RPMI8226 (cell line): Measurements from ENCODE around the gene ADGRD1.
"Not testable (repeated sequence)": the region's sequence is repeated elsewhere in the genome, so short reads cannot be mapped to it uniquely, and the experiment has no call there.

ENCODE experiments used
- DNase-seq: peaks from one replicate; pipeline ENCODE4 v3.0.0-alpha.2; 2015

ADGRD1 gene

DNA sequence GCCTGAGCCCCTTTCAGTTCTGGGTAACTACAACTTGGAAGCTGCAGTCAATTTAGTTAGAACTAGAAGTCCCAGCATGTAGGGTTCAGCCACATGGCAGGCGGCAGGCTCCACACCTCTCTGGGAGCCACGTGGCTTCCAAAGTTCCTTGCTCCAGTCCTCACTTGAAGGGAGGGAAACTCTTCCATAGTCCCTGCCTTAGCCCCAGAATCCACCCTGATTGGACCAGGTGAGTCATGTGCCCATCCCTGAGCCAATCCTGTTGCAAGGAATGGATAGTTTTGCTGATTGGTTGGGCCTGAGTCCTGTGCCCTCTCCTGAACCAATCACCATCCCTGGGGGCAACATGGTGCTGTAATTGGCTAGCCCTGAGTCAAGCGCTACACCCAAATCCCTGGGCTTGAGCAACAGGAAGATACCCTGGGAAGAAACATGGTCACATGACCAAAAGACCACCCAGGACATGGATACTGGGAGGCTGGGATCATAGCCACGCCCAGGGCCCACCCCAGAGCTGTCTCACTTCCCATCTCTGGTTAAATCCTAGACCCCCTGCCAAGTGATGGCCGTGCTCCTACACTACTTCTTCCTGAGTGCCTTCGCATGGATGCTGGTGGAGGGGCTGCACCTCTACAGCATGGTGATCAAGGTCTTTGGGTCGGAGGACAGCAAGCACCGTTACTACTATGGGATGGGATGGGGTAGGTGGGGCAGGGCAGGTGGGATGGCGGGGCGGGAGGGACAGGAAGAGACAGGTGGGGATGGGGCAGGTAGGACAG lies 154.7 kb downstream of the ADGRD1 start:
- no peak for DNase-seq

GRCh38 chr12:131111446-131111845 lies 157.7 kb downstream of the ADGRD1 start:
- no peak for DNase-seq

DNA sequence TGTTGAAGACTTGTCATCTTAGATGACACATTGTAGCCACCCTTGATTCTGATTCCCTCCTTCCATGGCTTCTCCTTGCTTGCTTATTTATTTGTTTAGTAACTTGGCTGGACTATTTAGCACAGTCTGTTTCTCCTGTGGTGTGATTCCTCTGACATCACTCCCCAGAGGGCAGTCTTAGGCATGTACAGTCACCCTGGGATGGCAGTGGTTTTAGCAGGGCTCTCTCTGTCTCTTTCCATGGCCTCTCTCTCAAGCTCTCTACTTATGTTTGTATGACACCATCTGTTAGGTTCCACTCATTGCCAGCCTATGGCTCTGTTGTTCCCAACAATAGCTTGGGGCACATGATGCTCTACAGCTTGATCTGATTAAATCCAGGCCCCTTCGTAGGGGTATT lies 158.3 kb downstream of the ADGRD1 start:
- no peak for DNase-seq

DNA sequence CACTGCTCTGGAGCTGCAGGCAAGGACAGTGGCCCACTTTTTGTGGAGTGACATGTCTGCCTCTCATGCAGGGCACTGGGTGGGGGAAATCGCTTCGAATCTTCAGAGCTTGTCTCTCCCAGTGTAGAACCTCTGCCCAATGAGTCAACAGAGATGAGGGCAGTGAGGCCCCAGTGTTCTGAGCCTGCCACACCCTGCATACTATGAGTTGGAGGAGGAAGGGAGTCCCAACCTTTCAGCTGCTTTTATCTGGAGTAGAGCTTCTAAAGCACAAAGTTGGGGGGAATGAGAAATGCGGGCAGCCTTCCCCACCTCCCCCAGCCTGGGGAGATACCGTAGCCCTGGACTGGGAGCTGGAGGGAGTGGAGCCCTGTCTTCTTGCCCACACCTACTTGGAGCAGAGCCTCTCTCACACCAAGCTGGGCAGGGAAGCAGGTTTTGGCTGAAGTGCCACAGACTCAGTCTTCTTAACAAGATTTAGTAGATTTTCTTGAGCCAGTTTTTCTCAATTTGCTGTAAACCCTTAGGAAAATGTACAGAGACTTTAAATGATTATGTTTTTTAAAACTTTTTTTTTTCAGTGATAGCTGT lies 159.1 kb downstream of the ADGRD1 start:
- no peak for DNase-seq

- no peak for DNase-seq
These were observed 160.0 kb downstream of the ADGRD1 start for GRCh38 chr12:131113568-131114270.

GRCh38 chr12:131114271-131114670 lies 160.6 kb downstream of the ADGRD1 start:
- DNase-seq: no peak

GRCh38 chr12:131114942-131115584 lies 161.4 kb downstream of the ADGRD1 start:
- no peak for DNase-seq

DNA sequence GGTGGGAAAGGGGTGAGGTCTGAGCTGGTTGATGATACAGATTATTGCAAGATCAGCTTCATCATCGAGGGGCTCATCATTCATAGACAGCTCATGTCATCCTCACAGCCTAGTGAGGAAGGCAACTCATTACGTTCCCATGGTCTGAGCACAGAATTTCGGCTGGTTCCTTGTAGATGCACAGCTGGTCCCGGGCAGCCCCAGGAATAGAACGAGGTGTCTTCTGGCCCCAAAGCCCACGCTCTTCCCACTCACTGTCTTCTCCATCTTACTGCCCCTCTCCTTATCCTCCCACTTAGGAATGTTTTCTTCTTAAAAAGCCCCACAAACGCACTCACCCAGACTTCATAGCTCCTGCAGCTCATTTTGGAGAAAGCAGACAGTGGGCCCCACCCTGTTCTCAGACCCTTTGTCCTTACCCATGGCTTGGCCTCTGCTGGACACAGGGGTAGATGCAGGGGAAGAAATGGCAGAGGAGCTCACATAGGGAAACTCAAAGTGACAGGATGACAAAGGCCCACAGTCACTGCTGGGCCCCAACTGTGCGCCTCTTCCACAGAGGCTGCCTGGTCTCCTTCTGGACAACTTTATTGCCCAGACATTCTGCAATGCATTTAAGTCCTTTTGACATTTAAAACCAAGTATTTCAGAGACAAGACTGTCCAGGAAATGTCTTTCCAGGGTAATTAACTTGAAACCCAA lies 162.2 kb downstream of the ADGRD1 start:
- DNase-seq: no peak

- no peak for DNase-seq
These were observed 162.9 kb downstream of the ADGRD1 start for GRCh38 chr12:131116468-131117117.

DNA sequence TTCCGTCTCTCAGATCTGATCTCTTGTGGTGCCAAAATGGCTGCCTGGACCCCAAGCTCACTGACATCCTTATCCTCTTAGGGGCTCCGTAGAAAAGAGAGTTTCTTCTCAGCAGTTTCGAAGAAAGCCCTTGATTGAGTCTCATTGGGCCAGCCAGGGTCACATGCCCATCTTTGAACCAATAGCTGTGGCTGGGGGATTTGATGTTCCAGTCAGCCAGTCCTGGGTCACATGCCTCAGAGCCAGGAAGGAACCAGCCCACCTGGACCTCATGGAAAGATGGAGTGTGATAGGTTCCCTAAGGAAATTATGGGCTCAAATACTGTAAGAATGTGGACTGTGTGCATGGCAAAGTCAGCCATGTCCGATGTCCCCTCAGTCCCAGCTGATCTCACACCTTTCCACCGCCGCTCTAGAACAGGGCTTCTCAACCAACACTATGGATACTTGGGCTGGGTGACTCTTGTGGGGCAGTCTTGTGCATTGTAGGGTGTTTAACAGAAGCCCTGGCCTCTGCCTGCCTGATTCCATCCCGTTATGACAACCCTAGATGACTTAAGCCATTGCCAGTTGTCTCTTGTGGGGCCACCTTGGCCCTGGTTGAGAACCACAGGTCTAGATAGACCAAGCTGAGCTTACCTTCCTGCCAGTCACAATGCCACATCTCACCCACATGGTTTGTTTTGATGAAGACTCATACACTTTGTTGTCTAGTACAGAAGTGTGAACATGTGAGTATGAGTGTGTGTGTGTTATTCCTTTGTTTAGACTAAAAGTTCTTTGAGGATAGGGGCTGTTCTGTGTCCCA lies 163.9 kb downstream of the ADGRD1 start:
- no peak for DNase-seq

DNA sequence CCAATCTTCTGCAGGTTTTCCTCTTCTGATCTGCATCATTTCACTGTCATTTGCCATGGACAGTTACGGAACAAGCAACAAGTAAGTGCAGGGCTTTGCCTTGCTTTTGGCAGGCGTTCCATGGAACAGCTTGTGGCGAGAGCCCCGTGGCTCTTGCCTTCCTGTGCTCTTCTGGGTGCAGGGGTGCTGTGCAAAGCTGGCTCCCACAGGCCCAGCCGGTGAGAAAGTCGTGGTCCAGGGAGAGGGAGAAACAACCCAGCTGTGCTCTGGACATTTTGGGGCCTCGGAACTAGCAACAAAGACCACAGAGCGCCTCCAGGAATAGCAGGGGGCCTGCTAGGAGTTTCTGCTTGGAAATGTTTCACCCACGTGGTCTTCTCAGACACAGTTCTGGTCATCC lies 164.7 kb downstream of the ADGRD1 start:
- no peak for DNase-seq

GRCh38 chr12:131119345-131119744 lies 165.6 kb downstream of the ADGRD1 start:
- DNase-seq: not testable (repeated sequence)

- no peak for DNase-seq
These were observed 166.2 kb downstream of the ADGRD1 start for GRCh38 chr12:131119936-131120335.

DNA sequence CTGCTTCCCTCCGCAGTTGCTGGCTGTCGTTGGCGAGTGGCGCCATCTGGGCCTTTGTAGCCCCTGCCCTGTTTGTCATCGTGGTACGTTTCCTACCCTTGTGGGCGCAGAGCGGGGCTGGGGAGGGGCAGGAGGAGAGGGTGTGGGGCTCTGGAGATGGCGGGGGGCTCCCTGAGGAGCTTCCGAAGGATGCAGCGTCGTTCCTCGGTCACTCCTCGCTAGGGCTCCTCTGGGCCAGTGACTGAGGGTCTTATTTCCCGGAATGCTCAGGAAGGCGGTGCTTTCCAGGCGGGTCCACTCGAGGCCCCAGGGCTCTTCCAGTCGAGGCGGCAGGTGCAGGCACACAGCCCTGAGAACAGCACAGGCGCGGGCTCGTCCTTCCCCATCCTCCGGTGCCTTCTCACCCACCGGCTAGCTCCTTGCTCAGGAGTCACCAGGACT lies 167.1 kb downstream of the ADGRD1 start:
- no peak for DNase-seq

GRCh38 chr12:131121705-131122405 lies 168.1 kb downstream of the ADGRD1 start:
- no peak for DNase-seq

GRCh38 chr12:131122631-131123030 lies 168.9 kb downstream of the ADGRD1 start:
- DNase-seq: no peak

DNA sequence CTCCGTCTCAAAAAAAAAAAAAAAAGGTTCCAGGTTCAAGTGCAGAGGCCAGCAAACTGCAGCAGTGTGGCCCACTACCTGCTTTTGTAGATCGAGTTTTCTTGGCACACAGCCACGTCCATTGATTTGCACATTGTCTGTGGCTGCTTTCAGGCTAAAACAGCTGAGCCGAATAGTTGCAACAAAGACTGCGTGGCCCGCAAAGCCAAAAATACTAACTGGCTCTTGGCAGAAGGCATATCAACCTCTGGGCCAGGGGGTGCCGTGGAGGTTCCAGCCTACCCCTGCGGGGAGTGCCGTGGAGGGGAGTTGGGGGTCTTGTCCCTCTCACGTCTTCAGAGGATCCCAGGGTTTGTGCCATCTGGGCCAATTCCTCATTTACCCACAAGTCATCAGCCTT lies 170.1 kb downstream of the ADGRD1 start:
- DNase-seq: no peak

DNA sequence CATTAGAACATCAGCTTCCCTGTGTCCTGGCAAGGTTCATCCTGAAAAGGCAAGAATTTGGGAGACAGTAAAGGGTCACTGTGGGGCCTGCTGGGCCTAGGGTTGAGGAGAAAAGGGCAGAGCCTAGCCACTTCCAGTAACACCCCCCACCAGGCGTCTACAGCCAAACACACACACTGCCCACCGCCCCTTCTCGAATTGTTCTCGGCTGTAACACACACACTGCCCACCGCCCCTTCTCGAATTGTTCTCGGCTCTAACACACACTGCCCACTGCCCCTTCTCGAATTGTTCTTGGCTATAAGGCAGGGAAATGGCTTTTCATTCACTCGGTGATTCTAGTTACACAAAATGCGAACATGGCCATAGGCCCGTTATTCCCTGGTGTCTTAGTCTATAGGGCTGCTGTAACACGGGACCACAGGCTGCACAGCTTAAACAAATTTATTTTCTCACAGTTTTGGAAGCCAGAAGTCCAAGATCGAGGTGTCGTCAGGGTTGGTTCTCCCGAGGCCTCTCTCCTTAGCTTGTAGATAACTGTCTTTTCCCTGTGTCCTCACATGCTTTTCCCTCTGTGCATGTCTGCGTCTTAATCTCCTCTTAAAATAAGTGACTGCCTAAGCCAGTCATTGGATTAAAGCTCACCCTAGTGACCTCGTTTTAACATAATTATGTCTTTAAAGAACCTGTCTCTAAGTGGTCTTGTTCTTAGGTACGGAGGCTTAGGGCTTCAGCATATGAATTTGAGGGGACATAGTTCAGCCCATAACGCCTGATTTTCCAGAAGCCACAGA lies 171.0 kb downstream of the ADGRD1 start:
- no peak for DNase-seq

DNA sequence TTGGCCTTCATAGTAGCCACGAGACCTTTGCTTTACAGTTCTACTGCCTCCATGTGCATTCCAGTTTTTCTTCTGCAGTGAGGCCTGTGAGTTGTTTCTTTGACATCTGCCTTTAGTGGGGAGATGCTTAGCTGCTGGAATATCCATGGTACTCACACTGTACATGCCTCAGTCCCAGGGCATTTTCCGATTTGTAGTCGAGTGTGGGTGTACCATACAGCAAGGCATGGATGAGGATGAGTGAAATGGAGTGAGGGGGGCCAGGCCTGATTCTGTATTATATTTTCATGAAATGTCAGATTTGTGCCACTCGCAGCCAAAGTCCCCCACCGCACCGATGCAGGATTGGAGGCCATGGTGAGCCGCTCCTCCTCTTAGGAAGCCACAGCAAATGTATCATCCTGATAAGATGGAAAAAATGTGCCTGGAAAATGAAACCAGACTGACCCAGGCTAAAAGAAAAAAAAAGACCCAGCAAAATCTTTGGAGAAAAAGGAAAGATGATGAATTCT lies 173.0 kb downstream of the ADGRD1 start:
- DNase-seq: no peak

GRCh38 chr12:131128556-131128955 lies 174.8 kb downstream of the ADGRD1 start:
- DNase-seq: no peak
